CD4-positive, alpha-beta T cell treated with Interleukin-2 at 100 ng/mL for 4 hours (primary cell): ENCODE measurements around the gene GLIS2.

Experiments
- DNase-seq: peaks from one replicate; pipeline ENCODE4 v3.0.0-alpha.2; 2020; ENCODE audit warnings: low spot score

Gene GLIS2

GRCh38 chr16:4352843-4353242 lies 37.0 kb downstream of the GLIS2 start:
- DNase-seq: no peak

GRCh38 chr16:4353675-4354074 lies 37.8 kb downstream of the GLIS2 start:
- no peak for DNase-seq

- DNase-seq: no peak
Observed at GRCh38 chr16:4354512-4355409, 38.9 kb downstream of the GLIS2 start.

GRCh38 chr16:4356820-4357219 lies 41.0 kb downstream of the GLIS2 start:
- no peak for DNase-seq

GRCh38 chr16:4358236-4358635 lies 42.4 kb downstream of the GLIS2 start:
- DNase-seq: no peak

- peak; percentile 56 for DNase-seq
Observed at GRCh38 chr16:4358831-4359561, 43.1 kb downstream of the GLIS2 start.

- no peak for DNase-seq
Observed at GRCh38 chr16:4359914-4360313, 44.0 kb downstream of the GLIS2 start.

- no peak for DNase-seq
Observed at GRCh38 chr16:4360538-4361021, 44.7 kb downstream of the GLIS2 start.

GRCh38 chr16:4361033-4361943 lies 45.4 kb downstream of the GLIS2 start:
- DNase-seq: no peak

- no peak for DNase-seq
Observed at GRCh38 chr16:4361944-4362311, 46.1 kb downstream of the GLIS2 start.

- DNase-seq: no peak
Observed at GRCh38 chr16:4362476-4363135, 46.7 kb downstream of the GLIS2 start.

GRCh38 chr16:4364196-4365013 lies 48.5 kb downstream of the GLIS2 start:
- no peak for DNase-seq

- no peak for DNase-seq
Observed at GRCh38 chr16:4365014-4365406, 49.1 kb downstream of the GLIS2 start.

- DNase-seq: no peak
Observed at GRCh38 chr16:4365615-4366014, 49.7 kb downstream of the GLIS2 start.

- DNase-seq: no peak
Observed at GRCh38 chr16:4366016-4366415, 50.1 kb downstream of the GLIS2 start.

- no peak for DNase-seq
Observed at GRCh38 chr16:4367393-4367856, 51.6 kb downstream of the GLIS2 start.

- DNase-seq: no peak
Observed at GRCh38 chr16:4369007-4369733, 53.3 kb downstream of the GLIS2 start.

GRCh38 chr16:4370151-4370550 lies 54.3 kb downstream of the GLIS2 start:
- no peak for DNase-seq

GRCh38 chr16:4370570-4371356 lies 54.9 kb downstream of the GLIS2 start:
- DNase-seq: no peak
